Stimulated activated CD8-positive, alpha-beta memory T cell treated with anti-CD3 and anti-CD28 coated beads, Interleukin-7, amount 100 ng/mL, for 24 hours (primary cell): ENCODE data around the gene FKBP5.
"Not testable (repeated sequence)": the region's sequence is repeated elsewhere in the genome, so short reads cannot be mapped to it uniquely, and the experiment has no call there.

ENCODE experiments used
- DNase-seq: peaks from one replicate; pipeline ENCODE4 v3.0.0-alpha.2; 2020; ENCODE audit warnings: low read depth

FKBP5 gene

GRCh38 chr6:35609588-35609987 is 79.1 kb downstream of the FKBP5 start:
- DNase-seq: no peak

- no peak for DNase-seq
Measured at GRCh38 chr6:35607517-35608233, 81.0 kb downstream of the FKBP5 start.

DNA sequence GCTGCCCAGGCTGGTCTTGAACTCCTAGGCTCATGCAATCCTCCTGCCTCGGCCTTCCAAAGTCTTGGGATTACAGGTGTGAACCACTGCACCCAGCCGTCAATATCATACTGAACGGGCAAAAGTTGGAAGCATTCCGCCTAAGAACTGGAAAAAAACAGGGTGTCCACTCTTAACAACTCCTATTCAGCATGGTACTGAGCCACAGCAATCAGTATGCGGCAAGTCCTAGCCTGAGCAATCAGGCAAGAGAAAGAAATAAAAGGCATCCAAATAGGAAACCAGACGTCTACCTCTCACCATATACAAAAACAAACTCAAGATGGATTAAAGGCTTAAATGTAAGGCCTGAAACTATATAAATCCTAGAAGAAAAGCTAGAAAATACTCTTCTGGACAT is 83.1 kb downstream of the FKBP5 start:
- DNase-seq: no peak

- no peak for DNase-seq
Measured at GRCh38 chr6:35603326-35604202, 85.2 kb downstream of the FKBP5 start.

DNA sequence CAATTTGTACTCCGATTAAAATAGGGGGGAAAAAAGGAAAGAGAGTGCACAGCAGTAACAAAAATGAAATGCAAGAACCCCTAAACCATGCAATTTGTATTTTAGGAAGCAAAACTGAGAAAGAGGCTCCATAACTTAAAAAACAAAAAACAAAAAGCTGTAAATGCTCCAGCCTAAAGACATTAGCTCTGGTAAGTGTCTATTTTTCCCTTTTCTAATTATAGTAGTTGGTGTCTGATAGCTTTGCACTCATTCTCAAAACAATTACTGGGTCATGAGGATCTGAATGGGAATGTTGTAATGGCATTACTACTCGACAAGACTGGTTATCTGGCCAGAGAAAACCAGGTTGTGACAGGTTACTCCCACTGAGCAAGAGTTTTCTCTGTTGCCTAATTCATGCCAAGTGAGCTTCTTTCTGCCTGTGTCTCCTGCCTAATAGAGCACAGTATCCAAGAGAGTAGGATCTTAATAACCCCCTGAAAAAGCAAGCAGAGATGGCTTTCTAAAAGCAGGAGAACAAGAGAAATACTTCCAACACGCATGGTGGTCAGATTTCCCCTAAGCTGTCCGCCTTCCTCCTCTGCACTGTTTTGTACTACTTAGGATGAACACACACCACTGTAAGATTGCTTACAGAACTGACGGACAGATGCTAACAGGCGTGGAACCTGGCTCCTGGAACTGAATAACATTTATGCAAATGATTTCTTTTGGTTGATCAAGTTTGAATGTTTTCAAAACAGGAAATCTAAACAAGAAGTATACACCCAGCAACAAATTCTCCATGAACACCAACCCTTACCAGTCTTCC is 86.4 kb downstream of the FKBP5 start:
- DNase-seq: no peak

DNA sequence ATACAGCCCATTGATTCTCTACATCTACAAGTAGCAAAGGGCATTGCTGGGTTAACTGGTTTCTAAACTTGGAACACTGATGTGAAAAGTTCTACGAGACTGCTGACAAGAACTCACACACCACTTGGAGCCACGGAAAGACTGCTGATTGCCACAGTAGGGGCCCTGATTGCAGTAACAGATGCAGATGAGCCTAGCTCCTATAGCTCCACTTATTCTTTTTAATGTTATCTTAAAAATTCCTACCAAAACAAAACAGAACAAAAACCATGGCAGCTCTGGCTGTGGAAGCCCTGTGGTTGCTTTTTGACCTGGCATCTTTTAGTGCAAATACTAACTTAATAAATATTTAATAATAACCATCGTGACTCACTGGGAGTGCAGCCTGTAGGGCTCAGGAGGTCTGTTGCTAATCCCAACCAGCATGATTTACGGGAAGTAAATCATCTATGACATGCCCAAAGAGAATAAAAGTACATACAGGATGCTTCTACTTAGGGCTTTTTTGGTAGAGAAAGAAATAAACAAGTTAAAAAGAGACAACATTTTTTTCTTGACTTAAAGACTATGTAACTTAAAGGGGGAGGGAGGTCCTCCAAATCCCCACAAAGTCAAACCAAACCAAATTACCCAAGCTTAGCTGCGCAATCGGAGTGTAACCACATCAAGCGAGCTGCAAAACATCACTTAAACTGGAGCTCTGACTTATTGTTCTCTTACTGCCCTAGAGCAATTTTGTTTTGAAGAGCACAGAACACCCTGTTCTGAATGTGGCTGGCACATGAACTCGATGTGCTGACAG is 87.2 kb downstream of the FKBP5 start:
- DNase-seq: peak; percentile 17

DNA sequence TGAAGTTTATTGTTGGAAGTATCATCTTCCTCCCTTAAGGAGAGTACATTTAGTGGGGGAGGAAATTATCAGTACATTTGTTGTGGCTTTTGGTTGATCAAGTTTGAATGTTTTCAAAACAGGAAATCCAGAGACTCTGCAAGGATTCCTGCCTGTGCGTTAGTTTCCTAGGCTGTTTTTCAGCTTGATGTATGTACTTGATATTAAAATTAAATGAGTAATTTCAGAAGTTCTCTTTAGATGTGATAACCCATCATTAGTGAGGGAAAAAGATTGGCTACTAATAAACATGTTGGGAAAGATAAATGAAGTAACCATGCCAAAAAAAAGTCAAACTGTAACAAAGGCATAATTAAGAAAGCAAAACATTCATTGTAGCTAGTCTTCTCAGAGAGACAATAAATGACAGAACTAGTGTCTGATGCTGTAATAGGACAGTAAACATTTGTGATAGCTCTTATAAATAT is 88.0 kb downstream of the FKBP5 start:
- DNase-seq: no peak

GRCh38 chr6:35599761-35600658 is 88.7 kb downstream of the FKBP5 start:
- no peak for DNase-seq

GRCh38 chr6:35598621-35599020 is 90.1 kb downstream of the FKBP5 start:
- not testable (repeated sequence) for DNase-seq

- DNase-seq: no peak
Measured at GRCh38 chr6:35596448-35597442, 92.0 kb downstream of the FKBP5 start.

GRCh38 chr6:35594503-35595186 is 94.1 kb downstream of the FKBP5 start:
- no peak for DNase-seq

DNA sequence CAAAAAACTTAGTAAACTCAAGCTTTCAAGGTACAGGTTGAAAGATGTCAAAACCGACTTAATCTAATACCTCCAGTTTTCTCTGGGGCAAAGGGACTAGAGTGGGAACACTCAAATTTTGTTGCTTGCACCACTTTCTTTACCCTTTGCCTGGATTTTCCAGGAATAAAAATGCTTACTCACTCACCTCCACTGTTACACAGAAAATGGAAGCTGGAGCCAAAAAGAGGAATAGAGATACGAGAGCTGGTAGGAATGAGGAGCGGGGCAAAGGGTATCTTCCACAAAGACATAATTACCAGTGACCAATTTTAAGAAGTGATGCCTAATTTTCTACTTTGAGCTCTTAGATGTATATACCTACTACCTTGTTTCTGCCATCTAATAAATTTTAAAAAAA is 96.5 kb downstream of the FKBP5 start:
- no peak for DNase-seq

DNA sequence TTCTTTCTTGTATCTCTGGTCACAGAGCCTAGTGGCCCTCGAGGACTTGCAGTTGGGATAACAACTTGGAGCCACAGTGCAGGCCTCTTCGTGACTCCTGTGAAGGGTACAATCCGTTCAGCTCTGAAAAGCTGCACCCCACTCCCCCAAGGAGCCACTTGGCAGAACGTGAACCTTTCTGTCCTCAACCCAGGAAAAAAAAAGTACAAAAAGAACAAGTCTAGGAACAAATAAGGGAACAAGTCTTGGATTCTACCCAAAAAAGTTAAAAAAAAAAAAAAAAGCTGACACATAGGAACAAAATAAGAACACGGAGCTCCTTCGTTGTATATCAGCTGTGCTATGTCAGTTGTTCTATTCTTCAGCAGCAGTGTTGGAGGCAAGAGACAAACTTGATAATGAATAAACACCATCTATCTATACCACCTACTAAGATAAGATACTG is 98.1 kb downstream of the FKBP5 start:
- DNase-seq: no peak

GRCh38 chr6:35589904-35590303 is 98.8 kb downstream of the FKBP5 start:
- DNase-seq: no peak

DNA sequence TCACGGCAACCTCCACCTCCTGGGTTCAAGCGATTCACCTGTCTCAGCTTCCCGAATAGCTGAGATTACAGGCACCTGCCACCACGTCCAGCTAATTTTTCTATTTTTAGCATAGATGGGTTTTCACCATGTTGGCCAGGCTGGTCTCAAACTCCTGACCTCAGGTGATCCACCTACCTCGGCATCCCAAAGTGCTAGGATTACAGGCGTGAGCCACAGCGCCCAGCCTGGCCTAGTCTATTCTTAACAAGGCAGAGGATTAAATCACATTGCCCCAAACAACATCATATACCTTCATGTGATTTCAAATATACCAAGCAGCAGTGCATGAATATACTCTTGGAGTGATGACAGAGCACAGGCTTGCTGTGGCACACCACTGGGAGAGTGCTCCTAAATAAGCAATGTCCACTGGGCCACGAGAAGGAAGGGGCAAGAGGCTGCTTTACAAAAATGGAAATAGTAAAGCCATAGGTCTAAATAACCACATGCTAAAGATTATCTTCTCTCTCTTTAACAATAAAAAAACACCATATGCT is 99.4 kb downstream of the FKBP5 start:
- no peak for DNase-seq

- DNase-seq: no peak
Measured at GRCh38 chr6:35587167-35587566, 101.5 kb downstream of the FKBP5 start.

DNA sequence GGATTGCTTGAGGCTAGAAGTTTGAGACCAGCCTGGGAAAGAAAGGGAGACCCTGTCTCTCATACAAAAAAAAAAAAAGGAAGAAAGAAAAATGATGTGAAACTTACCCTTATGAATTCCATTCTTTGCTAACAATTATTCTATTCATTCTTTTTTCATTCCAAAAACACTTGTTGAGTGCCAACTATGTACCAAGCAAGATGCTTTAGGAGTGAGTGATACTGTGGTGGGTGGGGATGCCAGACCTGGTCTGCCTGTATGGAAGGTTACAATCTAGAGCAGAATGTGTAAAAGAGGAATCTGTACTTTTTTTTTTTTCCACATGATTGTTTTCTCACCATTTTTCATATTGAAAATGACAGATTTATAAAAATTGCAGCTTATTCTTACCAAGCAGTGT is 102.2 kb downstream of the FKBP5 start:
- DNase-seq: no peak

GRCh38 chr6:35585658-35586057 is 103.1 kb downstream of the FKBP5 start:
- no peak for DNase-seq
